ENCODE measurements around the gene NDUFB10.

The NDUFB10 gene

GRCh38 chr16:2002406-2003230 lies 43.3 kb downstream of the NDUFB10 start:
- DNase-seq (ENCODE audit: low spot score) = no peak

GRCh38 chr16:2003231-2003826 lies 44.0 kb downstream of the NDUFB10 start:
- no peak for DNase-seq (ENCODE audit: low spot score)

GRCh38 chr16:2003827-2004641 lies 44.7 kb downstream of the NDUFB10 start:
- DNase-seq (ENCODE audit: low spot score) = peak; percentile 69

- no peak for DNase-seq (ENCODE audit: low spot score)
Observed at GRCh38 chr16:2004795-2005517, 45.6 kb downstream of the NDUFB10 start.

- DNase-seq (ENCODE audit: low spot score) = no peak
Observed at GRCh38 chr16:2005646-2006045, 46.3 kb downstream of the NDUFB10 start.

- DNase-seq (ENCODE audit: low spot score) = no peak
Observed at GRCh38 chr16:2006317-2006716, 47.0 kb downstream of the NDUFB10 start.

GRCh38 chr16:2007081-2007836 lies 47.9 kb downstream of the NDUFB10 start:
- no peak for DNase-seq (ENCODE audit: low spot score)

- DNase-seq (ENCODE audit: low spot score) = no peak
Observed at GRCh38 chr16:2008009-2008526, 48.7 kb downstream of the NDUFB10 start.

- DNase-seq (ENCODE audit: low spot score) = no peak
Observed at GRCh38 chr16:2008631-2009163, 49.4 kb downstream of the NDUFB10 start.

GRCh38 chr16:2009164-2009711 lies 49.9 kb downstream of the NDUFB10 start:
- DNase-seq (ENCODE audit: low spot score) = no peak

- peak; percentile 88 for DNase-seq (ENCODE audit: low spot score)
Observed at GRCh38 chr16:2009791-2010510, 50.6 kb downstream of the NDUFB10 start, which contains the start of gene ZNF598. TSS of gene ZNF598 (minus strand) at chr16:2009821.
